HepG2 (cell line): ENCODE measurements around the gene AHNAK. TPM values are rescaled to one million over a fixed set of nuclear protein-coding genes. Genes with fewer than 3 reads are reported as not detected.

ENCODE experiments used
- ADNP ChIP-seq: sonication (generic); formaldehyde crosslinking; IDR thresholded peaks from 2 replicates; pipeline ENCODE4 v1.4.0; 2020; ENCODE audit warnings: missing genetic modification reagents
- FOXA3 ChIP-seq: IDR thresholded peaks from 2 replicates; pipeline ENCODE4 v1.6.1; 2016; ENCODE audit warnings: missing genetic modification reagents, missing compliant biosample characterization
- GMEB1 ChIP-seq: sonication (generic); formaldehyde crosslinking; IDR thresholded peaks from 2 replicates; pipeline ENCODE4 v1.5.1; 2020; ENCODE audit warnings: missing genetic modification reagents, mild to moderate bottlenecking, borderline replicate concordance
- HHEX ChIP-seq: IDR thresholded peaks from 2 replicates; pipeline ENCODE4 v1.6.1; 2016; ENCODE audit warnings: control low read depth
- HOXA9 ChIP-seq: sonication (generic); formaldehyde crosslinking; IDR thresholded peaks from 2 replicates; pipeline ENCODE4 v1.8.1; 2022; ENCODE audit warnings: missing genetic modification reagents, mild to moderate bottlenecking, moderate library complexity, borderline replicate concordance
- MZF1 ChIP-seq: sonication (generic); formaldehyde crosslinking; IDR thresholded peaks from 2 replicates; pipeline ENCODE4 v1.8.1; 2023; ENCODE audit warnings: mild to moderate bottlenecking, missing genetic modification reagents, borderline replicate concordance
- PRDM10 ChIP-seq: sonication (generic); formaldehyde crosslinking; IDR thresholded peaks from 2 replicates; pipeline ENCODE4 v1.4.0; 2020; ENCODE audit warnings: low read depth, missing genetic modification reagents
- RBFOX2 ChIP-seq: fragments of 200-400 bp; formaldehyde crosslinking; IDR thresholded peaks from 2 replicates; pipeline ENCODE4 v1.6.1; 2017; ENCODE audit warnings: low read depth, mild to moderate bottlenecking, low read length
- RXRB ChIP-seq: IDR thresholded peaks from 2 replicates; pipeline ENCODE4 v1.6.1; 2016; ENCODE audit warnings: borderline replicate concordance, missing genetic modification reagents, missing compliant biosample characterization
- SIX4 ChIP-seq: sonication (generic); formaldehyde crosslinking; IDR thresholded peaks from 2 replicates; pipeline ENCODE4 v1.4.0; 2020; ENCODE audit warnings: missing genetic modification reagents
- SNAI1 ChIP-seq: sonication (generic); formaldehyde crosslinking; IDR thresholded peaks from 2 replicates; pipeline ENCODE4 v1.5.0; 2020; ENCODE audit warnings: mild to moderate bottlenecking, missing genetic modification reagents, borderline replicate concordance
- TAF1 ChIP-seq: sonication (generic); formaldehyde crosslinking; IDR thresholded peaks from 2 replicates; pipeline ENCODE4 v1.4.0; 2020; ENCODE audit warnings: missing genetic modification reagents
- TBX2 ChIP-seq: sonication (generic); formaldehyde crosslinking; IDR thresholded peaks from 2 replicates; pipeline ENCODE4 v1.5.0; 2020; ENCODE audit warnings: missing genetic modification reagents, mild to moderate bottlenecking, borderline replicate concordance
- ZBED4 ChIP-seq: sonication (generic); formaldehyde crosslinking; IDR thresholded peaks from 2 replicates; pipeline ENCODE4 v1.4.0; 2020; ENCODE audit warnings: missing genetic modification reagents, borderline replicate concordance
- ZBTB3 ChIP-seq: sonication (generic); formaldehyde crosslinking; IDR thresholded peaks from 2 replicates; pipeline ENCODE4 v1.4.0; 2020; ENCODE audit warnings: low read depth, mild to moderate bottlenecking, moderate library complexity, missing genetic modification reagents, borderline replicate concordance
- ZBTB8A ChIP-seq: sonication (generic); formaldehyde crosslinking; IDR thresholded peaks from 2 replicates; pipeline ENCODE4 v1.4.0; 2020; ENCODE audit warnings: mild to moderate bottlenecking, low read depth, missing genetic modification reagents, borderline replicate concordance
- ZNF20 ChIP-seq: sonication (generic); formaldehyde crosslinking; IDR thresholded peaks from 2 replicates; pipeline ENCODE4 v1.4.0; 2020; ENCODE audit warnings: mild to moderate bottlenecking, moderate library complexity, missing genetic modification reagents
- ZNF577 ChIP-seq: sonication (generic); formaldehyde crosslinking; IDR thresholded peaks from 2 replicates; pipeline ENCODE4 v1.4.0; 2020; ENCODE audit warnings: mild to moderate bottlenecking, low read depth, missing genetic modification reagents, borderline replicate concordance
- ZNF746 ChIP-seq: sonication (generic); formaldehyde crosslinking; IDR thresholded peaks from 2 replicates; pipeline ENCODE4 v1.8.0; 2022; ENCODE audit warnings: mild to moderate bottlenecking, missing genetic modification reagents
- ZNF788 ChIP-seq: sonication (generic); formaldehyde crosslinking; IDR thresholded peaks from 2 replicates; pipeline ENCODE4 v1.5.0; 2020; ENCODE audit warnings: mild to moderate bottlenecking, missing genetic modification reagents, borderline replicate concordance
- polyA plus RNA-seq, 8 experiments: library from polyadenylated mRNA; depleted of rRNA in 3 of 8; stranded (reverse) in 7 of 8; unstranded in 1 of 8; fragments of >200 nt; fragmentation: Illumina TruSeq in 4 of 8; extraction: Trizol in 4 of 8; gene quantifications; 2 replicates each; pipeline versions ENCODE4 v1.2.1 to v1.2.3, GENCODE V29; 2011 to 2016; ENCODE audit warnings: low read depth in 4 of 8, missing spikeins in 1 of 8, mixed read lengths in 1 of 8; ENCODE audit not compliant: insufficient read depth in 1 of 8
- total RNA-seq, 5 experiments: library from RNA; depleted of rRNA; stranded (reverse); fragments of >200 nt; fragmentation: Illumina TruSeq; extraction: Trizol; gene quantifications; 2 replicates each; pipeline ENCODE4 v1.2.3, GENCODE V29; 2016; ENCODE audit warnings: low read depth in 1 of 5

The AHNAK gene
- total and polyA plus RNA-seq, 2 of the 13 experiments (the other 11 are each of a cell fraction or from before 2014, with no cell fraction given): 23.4 to 25.0 TPM

- TF ChIP-seq RXRB (CRISPR knock-in tag): peak; percentile 19; the same call in 1 of the 2 replicates
- TF ChIP-seq ZNF577 (CRISPR knock-in tag): no peak
- no peak for TF ChIP-seq ZBED4 (CRISPR knock-in tag)
- no peak; the same call in 1 of the 2 replicates for TF ChIP-seq GMEB1 (CRISPR knock-in tag)
- TF ChIP-seq FOXA3 (CRISPR knock-in tag): no peak
- TF ChIP-seq ZBTB8A (CRISPR knock-in tag): no peak
- TF ChIP-seq ZNF746: peak; percentile 71
- TF ChIP-seq ZNF20 (CRISPR knock-in tag): no peak
- TF ChIP-seq ZNF788 (CRISPR knock-in tag): peak; percentile 55
- no peak for TF ChIP-seq SNAI1 (CRISPR knock-in tag)
- peak; percentile 72; the same call in 1 of the 2 replicates for TF ChIP-seq ZBTB3 (CRISPR knock-in tag)
- TF ChIP-seq MZF1 (CRISPR knock-in tag): no peak
- no peak for TF ChIP-seq SIX4 (CRISPR knock-in tag)
- TF ChIP-seq ADNP (CRISPR knock-in tag): no peak
- TF ChIP-seq PRDM10 (CRISPR knock-in tag): no peak
- TF ChIP-seq TBX2 (CRISPR knock-in tag): peak; percentile 84
- TF ChIP-seq RBFOX2: peak; percentile 71; the same call in 1 of the 2 replicates
- TF ChIP-seq HHEX: no peak
- no peak for TF ChIP-seq HOXA9 (CRISPR knock-in tag)
- 0 out of 2 replicates have a peak, but pooled peaks have one; percentile 8 for TF ChIP-seq TAF1 (CRISPR knock-in tag)
Observed at GRCh38 chr11:62545437-62546243, 966 bp downstream of the AHNAK start (continued).
